Stimulated activated CD4-positive, alpha-beta T cell treated with anti-CD3 and anti-CD28 coated beads, Interleukin-2, amount 100 ng/mL, for 48 hours (primary cell): Measurements from ENCODE around the gene GALNT2.

Experiments used
- DNase-seq, 2 donors: peaks; one replicate each; pipeline ENCODE4 v3.0.0-alpha.2; 2020

The GALNT2 gene

DNA sequence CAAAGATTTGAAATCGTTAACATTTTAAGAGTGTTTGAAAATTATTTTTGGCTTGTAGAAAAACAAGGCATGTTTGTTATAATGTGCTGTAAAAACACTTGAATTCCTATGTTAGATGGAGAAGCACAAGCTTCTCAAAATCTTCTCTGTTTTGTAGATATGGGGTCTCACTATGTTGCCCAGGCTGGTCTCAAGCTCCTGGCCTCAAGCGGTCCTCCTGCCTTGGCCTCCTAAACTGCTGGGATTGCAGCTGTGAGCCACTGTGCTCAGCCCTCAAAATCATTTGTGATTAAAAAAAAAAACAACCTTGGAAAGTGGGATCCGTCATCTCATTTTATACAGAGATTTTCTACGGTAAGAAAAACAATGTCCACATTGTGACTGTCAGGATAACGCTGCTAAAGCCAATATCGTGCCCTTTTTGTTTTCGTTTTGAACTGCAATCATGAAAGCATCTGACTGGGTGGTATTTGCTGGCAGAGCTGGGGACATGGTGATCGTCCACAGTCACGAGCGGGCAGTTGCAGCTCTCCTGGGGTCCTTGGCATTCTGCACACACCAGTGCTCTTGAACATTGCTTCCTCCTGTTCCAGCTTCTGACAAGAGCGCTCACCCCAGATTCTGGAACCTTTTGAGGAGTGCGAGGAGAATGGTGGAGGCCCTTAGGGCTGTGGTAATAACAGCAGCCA is 246.6 kb downstream of the GALNT2 start:
- DNase-seq: no peak

DNA sequence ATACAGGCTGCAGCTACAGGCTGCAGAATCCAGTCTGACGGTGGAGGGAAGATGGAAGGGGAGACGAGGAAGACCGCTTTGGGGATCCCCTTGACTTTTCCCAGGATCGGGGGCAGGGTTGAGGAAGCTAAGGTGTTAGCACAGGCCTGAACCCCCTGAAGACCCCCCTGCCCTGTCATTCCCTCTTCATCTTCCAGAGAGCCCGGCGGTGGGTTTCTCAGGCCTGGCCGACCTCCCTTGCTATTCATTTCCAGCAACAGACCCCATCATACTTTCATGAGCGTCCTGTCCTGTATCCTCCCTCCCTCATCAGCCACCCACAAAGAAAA is 247.1 kb downstream of the GALNT2 start:
- no peak for DNase-seq

- DNase-seq: no peak
These were observed 248.1 kb downstream of the GALNT2 start for GRCh38 chr1:230315099-230315498.

- DNase-seq: no peak
These were observed 250.1 kb downstream of the GALNT2 start for GRCh38 chr1:230316864-230317745.

DNA sequence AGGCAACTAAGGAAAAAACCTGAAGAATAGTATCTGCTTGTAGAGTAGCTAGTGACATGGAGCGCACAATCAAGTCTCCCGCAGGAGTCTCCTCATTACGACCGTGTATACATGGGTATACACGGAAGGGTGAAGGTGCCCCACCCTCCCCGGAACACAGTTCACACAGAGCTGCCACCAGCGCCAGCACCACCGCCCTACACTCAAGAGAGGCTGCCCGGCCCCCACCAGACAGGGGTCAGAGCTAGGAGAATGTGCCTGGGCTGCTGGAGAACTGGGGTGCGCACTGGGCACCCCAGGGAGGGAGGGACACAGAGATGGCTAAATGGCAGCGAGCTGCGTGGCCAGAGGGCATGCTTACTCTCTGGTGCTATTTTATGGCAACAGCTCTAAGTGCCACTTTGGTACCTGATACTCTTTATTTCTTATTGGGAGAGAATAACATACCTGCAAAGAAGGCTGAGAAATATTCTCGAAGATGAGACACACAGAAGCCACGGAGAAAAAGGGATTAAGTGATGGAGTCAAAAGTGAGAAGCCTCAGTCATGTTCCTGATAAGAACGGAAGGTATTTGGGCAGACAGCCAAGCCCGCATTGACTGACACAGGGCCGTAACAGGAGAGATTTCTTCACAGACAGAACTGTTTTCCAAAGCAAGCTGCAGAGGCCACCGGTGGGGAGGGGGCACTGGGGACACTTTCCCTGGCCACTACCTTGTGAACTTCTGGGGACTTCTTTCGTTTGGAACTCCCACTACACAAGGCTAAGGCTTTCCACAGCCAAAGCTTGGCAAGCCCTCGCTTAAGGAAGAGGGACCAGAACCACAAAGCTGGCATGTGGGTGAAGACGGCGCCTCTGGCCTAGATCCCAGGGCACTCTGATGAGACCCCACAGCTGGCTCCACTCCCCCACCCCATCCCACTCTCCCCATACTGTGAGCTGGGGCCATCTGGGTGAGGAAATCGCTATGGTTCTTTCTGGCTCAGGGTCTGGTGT is 251.1 kb downstream of the GALNT2 start:
- DNase-seq: no peak

GRCh38 chr1:230319014-230319747 is 252.1 kb downstream of the GALNT2 start:
- no peak for DNase-seq

GRCh38 chr1:230320804-230321203 is 253.8 kb downstream of the GALNT2 start:
- DNase-seq: no peak

DNA sequence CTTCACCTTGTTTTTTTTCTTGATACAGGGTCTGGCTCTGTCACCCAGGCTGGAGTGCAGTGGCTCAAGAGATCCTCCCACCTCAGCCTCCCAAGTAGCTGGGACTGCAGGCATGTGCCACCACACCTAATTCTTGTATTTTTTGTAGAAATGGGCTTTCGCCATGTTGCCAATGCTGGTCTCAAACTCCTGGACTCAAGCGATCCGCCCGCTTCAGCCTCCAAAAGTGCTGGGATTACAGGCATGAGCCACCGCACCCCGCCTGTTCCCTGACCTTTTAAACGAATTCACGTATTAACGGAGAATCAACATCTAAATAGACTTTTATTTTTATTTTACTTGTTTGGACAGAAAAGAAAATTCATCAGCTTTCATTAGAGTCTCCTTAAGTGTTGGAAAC is 254.3 kb downstream of the GALNT2 start:
- DNase-seq: no peak

DNA sequence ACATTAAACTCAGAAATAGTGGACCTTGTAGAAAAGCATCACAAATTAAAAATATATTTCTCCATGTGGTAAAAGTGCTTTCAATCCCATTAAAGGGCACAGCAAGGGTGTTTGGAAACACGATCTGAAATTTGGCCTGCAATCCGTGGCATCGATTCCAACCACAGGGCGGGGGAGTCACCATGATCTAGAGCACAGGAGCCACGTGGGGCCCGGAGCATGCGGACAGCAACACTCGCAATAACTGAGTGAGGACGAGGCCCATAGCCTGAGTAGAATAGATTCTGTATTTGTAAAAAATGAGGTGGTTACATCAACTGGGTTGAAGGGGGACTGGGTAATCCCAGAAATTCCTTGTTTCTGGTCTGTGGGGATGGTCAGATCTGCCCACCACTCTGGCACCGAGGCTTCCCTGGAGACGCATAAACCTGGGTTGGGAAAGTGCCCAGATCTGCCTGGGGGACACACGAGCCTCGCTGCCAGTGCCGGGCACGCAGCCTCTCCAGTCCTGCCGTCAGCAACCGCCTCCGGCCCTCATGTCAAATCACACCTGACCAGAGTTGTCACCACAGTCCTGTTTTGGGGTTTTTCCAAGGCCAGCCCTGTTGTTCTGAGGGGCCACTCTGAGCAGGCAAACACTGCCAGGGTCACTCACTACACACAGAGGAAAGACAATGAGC is 254.8 kb downstream of the GALNT2 start:
- no peak for DNase-seq

- no peak for DNase-seq
These were observed 255.4 kb downstream of the GALNT2 start for GRCh38 chr1:230322421-230322756.

- DNase-seq: no peak
These were observed 256.0 kb downstream of the GALNT2 start for GRCh38 chr1:230322967-230323547.

DNA sequence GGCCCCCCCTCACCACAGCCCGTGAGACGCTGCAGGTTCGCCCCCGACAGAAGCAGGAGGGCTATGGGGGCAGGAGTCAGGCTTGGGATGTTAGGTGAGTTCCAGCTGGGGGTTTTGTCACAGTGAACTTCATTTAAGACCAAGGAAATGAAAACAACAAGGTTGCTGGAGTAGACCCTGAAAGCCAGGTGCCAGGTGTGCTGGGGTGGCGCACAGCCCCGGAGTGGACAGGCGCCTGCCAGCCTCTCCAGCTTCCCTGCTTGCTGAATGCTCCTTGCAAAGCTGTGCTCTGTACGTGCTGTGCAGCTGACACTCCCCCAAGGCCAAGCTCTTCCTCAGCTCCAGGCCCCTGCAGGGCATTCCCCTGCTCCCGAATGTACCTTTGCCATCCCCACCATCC is 256.6 kb downstream of the GALNT2 start:
- DNase-seq: no peak

- DNase-seq: no peak
These were observed 260.2 kb downstream of the GALNT2 start for GRCh38 chr1:230326971-230327891.

GRCh38 chr1:230327892-230328284 is 260.9 kb downstream of the GALNT2 start:
- DNase-seq: peak; percentile 22 to 23

- no peak for DNase-seq
These were observed 261.4 kb downstream of the GALNT2 start for GRCh38 chr1:230328342-230329015.

- no peak for DNase-seq
These were observed 263.1 kb downstream of the GALNT2 start for GRCh38 chr1:230330157-230330556.
